Chondrocyte (in vitro differentiated cells): ENCODE measurements around the gene CCNF. TPM values are rescaled to one million over a fixed set of nuclear protein-coding genes. Genes with fewer than 3 reads are reported as not detected.

Source experiments
- DNase-seq: peaks from one replicate; pipeline ENCODE4 v3.0.0; 2021; ENCODE audit warnings: mixed read lengths, low spot score
- H3K27ac Mint-ChIP-seq: one replicate; pipeline ENCODE4 v1.8.0; 2021; ENCODE audit warnings: mild to moderate bottlenecking, moderate library complexity, mixed read lengths; ENCODE audit not compliant: unreplicated experiment
- H3K27me3 Mint-ChIP-seq: 2 replicates; pipeline ENCODE4 v1.8.0; 2021; ENCODE audit warnings: low read depth, mixed read lengths
- H3K36me3 Mint-ChIP-seq: 2 replicates; pipeline ENCODE4 v1.8.0; 2021; ENCODE audit warnings: low read depth, mixed read lengths
- H3K4me1 Mint-ChIP-seq: 2 replicates; pipeline ENCODE4 v1.8.0; 2021; ENCODE audit warnings: low read depth, mild to moderate bottlenecking, mixed read lengths
- H3K4me3 Mint-ChIP-seq: one replicate; pipeline ENCODE4 v1.8.0; 2021; ENCODE audit warnings: mild to moderate bottlenecking, moderate library complexity, mixed read lengths; ENCODE audit not compliant: unreplicated experiment
- H3K9me3 Mint-ChIP-seq: 2 replicates; pipeline ENCODE4 v1.8.0; 2021; ENCODE audit warnings: low read depth, mixed read lengths
- CTCF ChIP-seq: fragments of 200-600 bp; sonication (generic); IDR thresholded peaks from 2 replicates; pipeline ENCODE4 v1.5.0; 2021; ENCODE audit warnings: antibody characterized with exemption, mild to moderate bottlenecking, moderate library complexity
- total RNA-seq: library from RNA; stranded (reverse); gene quantifications from 3 replicates; pipeline ENCODE4 v1.2.1, GENCODE V29; 2021

CCNF gene
- total RNA-seq, 1 donor from 2014 or later, result 7.6 TPM

GRCh38 chr16:2482249-2482648, 53.0 kb downstream of the CCNF start:
- Mint-ChIP-seq H3K9me3 (no peaks in the 10 kb centered on the region), H3K4me3 (no peak overlapping the region), H3K27me3 (no peaks in the 10 kb centered on the region), H3K4me1 (peaks cover 20% of the 10 kb centered on the region), H3K27ac (no peak overlapping the region), H3K36me3 (peaks cover 1% of the 10 kb centered on the region)
- no peak for TF ChIP-seq CTCF
- no peak for DNase-seq

DNA sequence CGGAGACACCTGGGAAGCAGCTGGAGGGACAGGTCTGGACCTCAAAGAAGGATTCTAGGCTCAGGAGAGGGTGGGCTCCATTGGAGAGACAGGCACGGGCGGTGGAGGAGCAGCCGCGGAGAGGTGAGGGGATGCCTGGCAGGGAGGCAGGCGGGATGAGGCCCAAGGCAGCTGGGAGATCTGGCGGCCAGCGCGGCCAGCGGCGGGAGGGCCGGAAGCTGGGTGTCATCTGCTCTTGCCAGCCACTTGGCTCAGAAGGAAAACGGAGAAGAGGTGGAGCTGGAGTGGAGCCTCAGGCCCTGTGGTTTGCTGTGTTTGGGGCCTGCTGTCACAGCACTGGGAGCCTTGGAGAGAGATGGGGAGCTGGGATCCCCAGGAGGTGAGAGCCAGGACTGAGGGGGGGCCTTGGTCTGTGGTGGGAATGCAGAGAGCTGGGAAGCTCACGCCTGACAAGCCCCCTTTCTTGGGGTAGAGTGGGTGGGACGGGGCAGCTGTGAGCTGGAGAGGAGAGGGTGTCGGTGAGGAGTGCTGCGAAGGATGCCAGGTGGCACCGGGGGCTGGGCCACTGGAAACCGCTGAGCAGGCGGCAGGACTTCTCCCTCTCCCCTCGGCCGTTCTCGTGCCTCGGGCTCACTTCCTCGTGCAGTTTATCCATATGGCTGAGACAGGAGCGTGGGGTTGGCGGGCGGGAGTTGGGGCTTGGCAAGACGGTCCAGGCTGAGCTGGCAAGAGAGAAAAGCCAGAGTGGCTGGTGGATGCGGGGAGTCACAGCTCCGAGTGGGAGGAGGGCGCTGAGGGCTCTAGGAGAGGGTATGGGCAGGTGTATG, 53.7 kb downstream of the CCNF start:
- Mint-ChIP-seq H3K27ac (peak overlapping the region; percentile 76), H3K4me3 (peak overlapping the region; percentile 53), H3K36me3 (peaks cover 1% of the 10 kb centered on the region), H3K9me3 (no peaks in the 10 kb centered on the region), H3K4me1 (peaks cover 20% of the 10 kb centered on the region), H3K27me3 (no peaks in the 10 kb centered on the region)
- TF ChIP-seq CTCF, result no peak
- DNase-seq, result no peak

DNA sequence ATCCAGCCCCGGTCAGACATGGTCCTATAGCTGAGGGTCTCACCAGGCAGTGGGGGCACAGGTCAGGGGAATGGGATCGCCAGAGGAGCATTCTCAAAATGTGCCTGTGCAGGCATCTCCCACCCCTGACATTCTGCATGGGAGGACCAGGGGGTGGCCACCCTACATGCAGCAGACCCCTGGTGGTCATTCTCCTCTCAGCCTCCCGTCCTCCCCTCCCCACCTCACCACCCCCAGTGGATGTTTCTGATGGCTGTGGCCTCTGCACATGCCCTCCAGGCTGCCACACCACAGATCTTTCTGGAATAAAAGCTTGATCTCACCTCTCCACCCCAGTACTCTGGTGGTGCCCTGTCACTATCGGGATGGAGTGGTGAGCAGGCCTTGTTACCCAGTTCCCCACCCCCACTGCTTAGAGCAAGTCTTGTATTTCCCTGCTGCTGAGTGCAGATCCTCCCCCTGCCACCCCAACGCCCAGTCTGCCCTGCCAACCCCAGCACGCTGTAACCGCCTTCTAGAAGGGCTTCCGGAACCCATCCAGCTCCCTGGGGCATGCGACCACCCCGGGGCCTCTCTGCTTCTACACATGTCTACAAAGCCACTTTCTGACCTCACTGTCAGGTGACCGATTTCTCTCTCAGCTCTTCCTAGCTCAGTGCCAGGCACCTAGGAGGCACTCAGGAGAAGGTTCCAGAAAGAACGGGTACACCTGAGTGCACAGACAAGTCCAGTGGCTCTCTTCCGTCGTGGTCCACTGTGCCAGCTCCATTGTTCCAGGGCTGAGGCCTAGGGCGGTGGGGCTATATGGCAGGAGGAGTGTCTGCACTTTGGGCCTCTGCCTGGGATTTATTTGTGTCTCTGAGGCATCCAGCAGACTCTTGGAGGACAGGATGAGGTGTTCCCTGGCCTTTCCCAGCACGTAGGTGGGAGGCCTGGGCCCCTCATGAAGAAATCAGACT, 55.0 kb downstream of the CCNF start:
- Mint-ChIP-seq H3K4me3 (no peak overlapping the region), H3K4me1 (peaks cover 14% of the 10 kb centered on the region), H3K27ac (no peak overlapping the region), H3K36me3 (peaks cover 1% of the 10 kb centered on the region), H3K27me3 (no peaks in the 10 kb centered on the region), H3K9me3 (no peaks in the 10 kb centered on the region)
- no peak for DNase-seq
- TF ChIP-seq CTCF, result no peak

- Mint-ChIP-seq H3K4me1 (peaks cover 14% of the 10 kb centered on the region), H3K36me3 (peaks cover 3% of the 10 kb centered on the region), H3K27me3 (no peaks in the 10 kb centered on the region), H3K27ac (no peak overlapping the region), H3K4me3 (no peak overlapping the region), H3K9me3 (no peaks in the 10 kb centered on the region)
- DNase-seq, result no peak
- TF ChIP-seq CTCF, result no peak
Measured at GRCh38 chr16:2484898-2485508, 55.8 kb downstream of the CCNF start.
